ENCODE data around the gene MAP3K5. TPM values are rescaled to one million over a fixed set of nuclear protein-coding genes. Genes with fewer than 3 reads are reported as not detected.

The MAP3K5 gene
- total RNA-seq, 1 donor from 2014 or later: 6.1 TPM

DNA sequence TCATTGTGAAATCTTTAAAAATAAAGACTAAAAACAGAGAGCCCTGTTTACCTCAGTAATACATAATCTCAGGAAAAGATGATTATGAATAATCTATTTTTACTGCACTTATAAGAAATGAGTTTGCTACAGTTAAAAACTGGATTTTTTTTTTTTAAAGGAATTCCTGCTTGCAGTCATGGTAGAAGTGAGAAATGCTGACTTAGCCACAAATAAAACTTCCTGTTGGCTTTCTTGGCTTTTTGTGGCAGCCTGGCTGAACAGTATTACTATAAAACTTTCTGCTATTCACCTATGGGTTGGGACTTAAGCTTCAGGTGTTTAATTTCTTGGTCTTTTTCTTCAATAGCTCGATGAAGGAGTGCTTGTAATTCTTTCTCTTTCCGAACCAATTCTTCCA is 230.1 kb downstream of the MAP3K5 start:
- Mint-ChIP-seq H3K4me3 (ENCODE audit: low read depth) (no peak overlapping the region), H3K36me3 (ENCODE audit: low read depth) (peaks cover 32% of the 10 kb centered on the region), H3K9me3 (no peaks in the 10 kb centered on the region), H3K27me3 (ENCODE audit: low read depth) (no peaks in the 10 kb centered on the region), H3K4me1 (ENCODE audit: low read depth) (peaks cover 13% of the 10 kb centered on the region), H3K27ac (no peak overlapping the region)
- no peak for DNase-seq (ENCODE audit: low spot score)
- intact Hi-C loops (cut with micrococcal nuclease): no loop called here

DNA sequence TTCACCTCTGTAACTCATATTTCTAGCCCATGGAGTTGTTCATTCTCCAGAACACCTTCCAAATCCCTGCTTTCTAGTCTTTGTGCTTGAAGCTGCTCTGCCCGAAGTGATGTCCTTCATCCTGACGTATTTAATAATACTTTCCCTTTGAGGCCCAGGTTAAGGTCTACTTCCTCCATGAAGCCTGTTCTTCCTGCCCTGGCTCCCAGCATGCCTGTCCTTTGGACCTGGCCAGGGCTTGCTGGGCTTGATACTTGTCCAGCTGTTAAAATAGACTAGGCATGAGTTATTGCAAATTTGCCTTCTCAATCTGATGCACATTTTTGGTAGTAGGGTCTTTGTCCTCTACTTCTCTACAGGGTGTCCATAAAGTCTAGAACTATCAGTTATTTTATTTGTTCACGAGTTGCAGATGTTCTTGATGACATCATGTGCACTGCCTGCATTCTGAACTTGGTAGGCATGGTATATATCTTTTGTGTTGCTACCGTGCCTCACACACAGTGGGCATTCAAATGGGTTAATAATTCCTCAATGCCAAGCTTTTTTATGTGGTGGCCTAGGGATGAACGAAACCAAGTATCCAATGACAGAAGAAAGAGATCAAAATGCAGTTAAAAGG is 239.0 kb downstream of the MAP3K5 start:
- Mint-ChIP-seq H3K4me1 (ENCODE audit: low read depth) (peaks cover 7% of the 10 kb centered on the region), H3K4me3 (ENCODE audit: low read depth) (no peak overlapping the region), H3K9me3 (no peaks in the 10 kb centered on the region), H3K36me3 (ENCODE audit: low read depth) (peaks cover 6% of the 10 kb centered on the region), H3K27ac (no peak overlapping the region), H3K27me3 (ENCODE audit: low read depth) (peaks cover 39% of the 10 kb centered on the region)
- DNase-seq (ENCODE audit: low spot score): no peak
- intact Hi-C loops (cut with micrococcal nuclease): no loop called here

DNA sequence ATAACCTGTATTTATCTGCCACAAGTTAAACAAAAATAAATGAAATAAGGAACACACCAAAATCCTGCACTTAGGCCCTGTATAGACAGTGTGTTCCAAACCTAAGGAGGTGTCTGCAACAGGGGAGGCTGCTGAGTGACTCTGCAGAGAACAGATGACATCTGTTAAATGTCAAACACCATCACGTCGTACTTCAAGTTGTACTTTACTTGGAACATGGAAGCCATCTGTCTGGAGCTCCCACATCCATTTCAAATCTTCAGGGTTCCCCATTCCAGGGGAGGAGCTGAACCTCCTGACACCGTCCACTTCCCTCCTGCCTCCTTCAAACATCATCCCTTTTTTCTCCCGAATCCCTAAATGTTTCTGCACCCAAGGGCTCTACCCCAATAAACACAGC is 240.2 kb downstream of the MAP3K5 start:
- intact Hi-C loops (cut with micrococcal nuclease): no loop called here
- H3K36me3 Mint-ChIP-seq (ENCODE audit: low read depth): no peaks in the 10 kb centered on the region
- no peaks in the 10 kb centered on the region for H3K9me3 Mint-ChIP-seq
- no peak overlapping the region for H3K4me3 Mint-ChIP-seq (ENCODE audit: low read depth)
- H3K27me3 Mint-ChIP-seq (ENCODE audit: low read depth): peaks cover 47% of the 10 kb centered on the region
- no peak overlapping the region for H3K27ac Mint-ChIP-seq
- peaks cover 7% of the 10 kb centered on the region for H3K4me1 Mint-ChIP-seq (ENCODE audit: low read depth)
- no peak for DNase-seq (ENCODE audit: low spot score)

DNA sequence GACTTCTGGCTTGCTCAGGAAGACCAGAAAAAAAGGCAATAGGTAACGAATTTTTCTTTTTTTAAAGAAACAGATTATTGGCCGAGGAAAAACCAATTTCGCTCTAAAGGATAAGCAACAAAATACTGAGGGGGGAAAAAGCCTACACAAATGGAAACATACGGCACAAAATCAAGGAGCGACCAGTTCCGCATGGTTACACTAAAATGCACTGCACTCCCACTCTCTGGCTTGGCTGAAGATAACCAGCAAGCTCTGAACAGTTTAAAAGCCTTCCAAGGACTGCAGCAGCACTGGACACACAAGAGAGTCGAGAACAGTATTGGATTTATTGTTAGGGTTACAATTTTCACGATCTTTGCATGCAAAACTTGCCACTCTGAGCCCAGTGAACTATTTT is 241.2 kb downstream of the MAP3K5 start:
- no peak for DNase-seq (ENCODE audit: low spot score)
- Mint-ChIP-seq H3K27me3 (ENCODE audit: low read depth) (peaks cover 56% of the 10 kb centered on the region), H3K4me3 (ENCODE audit: low read depth) (peak overlapping the region; percentile 41), H3K4me1 (ENCODE audit: low read depth) (peaks cover 7% of the 10 kb centered on the region), H3K27ac (no peak overlapping the region), H3K36me3 (ENCODE audit: low read depth) (no peaks in the 10 kb centered on the region), H3K9me3 (no peaks in the 10 kb centered on the region)
- intact Hi-C loops (cut with micrococcal nuclease): no loop called here

DNA sequence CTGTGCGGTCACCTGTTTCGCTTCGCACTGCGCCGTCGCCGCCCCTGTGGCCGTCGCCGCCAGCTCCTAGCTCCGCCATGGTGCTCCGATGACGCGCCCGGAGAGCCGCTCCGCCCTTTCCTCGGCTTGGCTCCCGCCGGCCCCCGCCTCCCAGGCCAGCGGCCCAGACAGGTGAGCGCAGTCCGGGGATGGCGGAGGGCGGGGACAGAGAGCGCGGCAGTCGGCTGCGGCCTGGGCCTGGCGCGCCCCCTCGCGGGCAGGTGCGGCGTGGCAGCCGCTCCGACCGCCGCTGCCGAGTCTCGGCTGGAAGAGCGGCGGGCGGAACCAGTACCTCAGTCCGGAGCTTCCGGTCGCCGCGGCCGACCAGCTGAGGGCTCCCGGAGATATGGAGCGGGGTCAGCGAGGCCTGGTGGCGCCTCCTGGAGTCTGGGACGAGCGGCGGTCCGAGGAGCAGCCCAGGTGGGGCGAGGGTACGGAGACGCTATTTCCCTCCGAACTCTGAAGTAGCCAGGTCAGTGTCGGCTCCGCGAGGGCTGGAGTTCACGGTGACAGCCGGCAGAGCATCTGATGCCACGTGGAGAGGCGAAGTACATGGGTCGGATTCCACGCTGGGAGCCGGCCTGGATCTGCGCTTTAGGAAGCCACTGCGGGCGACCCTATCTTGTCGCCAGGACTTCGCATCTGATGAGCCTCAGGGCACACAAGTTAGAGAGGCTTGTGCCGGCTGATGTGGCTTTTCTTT is 241.8 kb downstream of the MAP3K5 start, which contains the start of gene MAP7:
Gene MAP7 (minus strand): TSS at position 93 of the 742 bp plus-strand sequence. CDS start 14 bp downstream, at position 79.
- peak; percentile 44 for DNase-seq (ENCODE audit: low spot score)
- H3K27ac Mint-ChIP-seq: no peak within 1 kb of the TSS
- H3K4me1 Mint-ChIP-seq (ENCODE audit: low read depth): peaks cover 7% of the 10 kb centered on the region
- intact Hi-C loops (cut with micrococcal nuclease): no loop called here
- H3K27me3 Mint-ChIP-seq (ENCODE audit: low read depth): peaks cover 58% of the 10 kb centered on the region
- H3K36me3 Mint-ChIP-seq (ENCODE audit: low read depth): no peaks in the 10 kb centered on the region
- peak within 1 kb of the TSS; percentile 75 for H3K4me3 Mint-ChIP-seq (ENCODE audit: low read depth)
- H3K9me3 Mint-ChIP-seq: no peaks in the 10 kb centered on the region

DNA sequence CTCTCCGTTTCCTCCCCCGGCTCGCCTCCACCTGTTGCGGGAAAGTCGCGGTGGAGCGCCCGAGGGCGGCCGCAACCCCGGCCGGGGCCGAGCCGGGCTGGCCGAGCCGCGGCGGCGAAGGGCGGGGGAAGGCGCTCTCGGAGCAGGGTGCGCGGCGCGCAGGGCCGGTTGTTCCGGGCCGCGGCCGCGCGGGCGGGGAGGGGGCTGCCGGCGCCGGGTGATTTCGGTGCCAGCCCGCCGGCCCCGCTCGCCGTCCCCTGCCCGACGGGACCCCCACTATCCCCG is 242.3 kb downstream of the MAP3K5 start:
- Mint-ChIP-seq H3K4me3 (ENCODE audit: low read depth) (no peak overlapping the region), H3K27ac (no peak overlapping the region), H3K36me3 (ENCODE audit: low read depth) (no peaks in the 10 kb centered on the region), H3K27me3 (ENCODE audit: low read depth) (peaks cover 63% of the 10 kb centered on the region), H3K4me1 (ENCODE audit: low read depth) (peaks cover 7% of the 10 kb centered on the region), H3K9me3 (no peaks in the 10 kb centered on the region)
- intact Hi-C loops (cut with micrococcal nuclease): no loop called here
- DNase-seq (ENCODE audit: low spot score): no peak

DNA sequence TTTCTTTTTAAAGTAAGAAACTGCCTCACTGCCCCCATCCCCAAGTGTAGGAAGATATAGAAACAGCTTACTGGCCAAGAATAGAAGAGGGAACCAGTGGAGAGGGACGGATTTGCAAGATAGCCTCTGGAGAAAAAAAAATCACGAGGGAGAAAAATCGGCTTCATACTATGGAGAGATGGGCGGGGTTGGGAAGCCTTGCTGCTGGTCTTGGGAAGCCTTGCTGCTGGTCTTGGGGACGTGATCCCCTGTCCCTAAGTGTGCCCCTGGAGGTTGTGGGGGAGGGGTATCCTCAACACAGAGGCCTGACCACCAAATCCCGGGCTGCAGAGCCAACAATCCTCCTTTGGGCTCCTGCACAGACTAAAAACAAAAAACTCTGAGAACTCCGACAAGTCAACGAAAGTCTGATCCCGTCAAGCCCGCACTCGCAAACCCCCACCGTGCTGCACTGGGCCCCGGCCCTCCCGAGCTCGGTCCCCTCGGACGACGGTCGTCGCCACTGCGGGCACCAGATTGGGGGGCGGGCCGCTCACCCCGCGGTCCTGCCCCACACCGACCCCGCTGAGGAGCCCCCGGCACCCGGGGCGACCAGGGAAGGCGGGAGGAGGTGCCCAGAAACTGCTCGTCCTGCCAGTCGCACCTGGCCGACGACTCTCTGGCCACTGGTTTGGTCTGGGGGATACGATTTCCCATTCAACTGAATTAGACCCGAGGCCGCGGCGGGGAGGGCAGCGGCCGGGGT is 242.8 kb downstream of the MAP3K5 start:
- Mint-ChIP-seq H3K9me3 (no peaks in the 10 kb centered on the region), H3K27ac (no peak overlapping the region), H3K4me3 (ENCODE audit: low read depth) (peak overlapping the region; percentile 75), H3K36me3 (ENCODE audit: low read depth) (no peaks in the 10 kb centered on the region), H3K27me3 (ENCODE audit: low read depth) (peaks cover 67% of the 10 kb centered on the region), H3K4me1 (ENCODE audit: low read depth) (peaks cover 7% of the 10 kb centered on the region)
- DNase-seq (ENCODE audit: low spot score): no peak
- intact Hi-C loops (cut with micrococcal nuclease): no loop called here

DNA sequence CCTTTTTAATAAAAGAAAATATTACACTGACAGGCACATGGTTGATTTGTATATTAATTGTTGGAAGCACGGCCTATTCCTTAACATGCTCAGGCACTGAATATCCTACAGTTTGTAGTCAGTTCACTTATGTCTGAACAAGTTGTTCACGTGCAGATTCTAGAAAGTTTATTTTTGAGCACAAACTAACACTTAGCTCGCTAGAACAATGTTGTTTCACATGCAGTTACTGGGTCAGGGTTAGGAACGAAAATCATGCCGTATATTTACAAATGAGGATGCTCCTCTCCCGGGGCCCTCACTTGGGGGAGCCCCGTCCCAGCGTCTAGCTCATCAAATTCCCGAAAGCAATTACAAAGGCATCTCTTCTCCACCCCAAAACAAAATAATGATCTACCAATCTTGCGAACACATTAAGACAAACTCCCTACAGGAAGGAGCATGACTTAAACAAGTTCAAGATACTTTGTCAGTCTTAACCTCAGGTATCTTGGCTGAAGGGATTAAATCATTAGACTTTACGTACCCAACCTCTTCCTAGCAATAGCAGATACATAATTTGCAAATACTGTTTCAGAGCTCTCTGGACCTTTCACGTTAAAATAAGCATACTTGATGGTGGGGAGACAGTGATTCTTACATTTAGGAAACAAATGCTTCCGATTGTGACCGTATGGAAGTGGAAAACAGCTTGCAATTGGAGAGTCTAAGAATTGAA is 243.5 kb downstream of the MAP3K5 start:
- no peak for DNase-seq (ENCODE audit: low spot score)
- intact Hi-C loops (cut with micrococcal nuclease): no loop called here
- Mint-ChIP-seq H3K27ac (no peak overlapping the region), H3K4me3 (ENCODE audit: low read depth) (peak overlapping the region; percentile 75), H3K27me3 (ENCODE audit: low read depth) (peaks cover 71% of the 10 kb centered on the region), H3K36me3 (ENCODE audit: low read depth) (no peaks in the 10 kb centered on the region), H3K9me3 (no peaks in the 10 kb centered on the region), H3K4me1 (ENCODE audit: low read depth) (peaks cover 7% of the 10 kb centered on the region)

DNA sequence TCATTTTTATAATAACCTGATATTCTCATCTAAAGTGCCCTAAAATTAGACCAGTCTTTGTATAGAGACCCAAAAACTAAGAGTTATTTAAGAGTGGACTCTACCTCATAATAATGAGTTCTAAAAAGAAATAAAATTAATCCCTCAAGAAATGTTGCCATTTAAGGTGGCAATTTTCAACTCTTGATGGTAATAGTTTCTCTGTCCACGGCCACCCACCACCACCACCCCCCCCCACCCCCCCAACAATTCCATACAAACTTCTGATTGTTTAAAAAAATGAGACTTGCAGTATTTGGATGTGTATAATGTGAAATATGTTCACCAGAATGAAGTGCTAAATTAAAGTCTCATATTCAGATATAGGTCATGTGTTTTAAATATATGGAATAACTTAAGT is 244.4 kb downstream of the MAP3K5 start:
- H3K9me3 Mint-ChIP-seq: no peaks in the 10 kb centered on the region
- peaks cover 7% of the 10 kb centered on the region for H3K4me1 Mint-ChIP-seq (ENCODE audit: low read depth)
- no peak for DNase-seq (ENCODE audit: low spot score)
- intact Hi-C loops (cut with micrococcal nuclease): no loop called here
- no peak overlapping the region for H3K27ac Mint-ChIP-seq
- H3K36me3 Mint-ChIP-seq (ENCODE audit: low read depth): no peaks in the 10 kb centered on the region
- no peak overlapping the region for H3K4me3 Mint-ChIP-seq (ENCODE audit: low read depth)
- H3K27me3 Mint-ChIP-seq (ENCODE audit: low read depth): peaks cover 67% of the 10 kb centered on the region

DNA sequence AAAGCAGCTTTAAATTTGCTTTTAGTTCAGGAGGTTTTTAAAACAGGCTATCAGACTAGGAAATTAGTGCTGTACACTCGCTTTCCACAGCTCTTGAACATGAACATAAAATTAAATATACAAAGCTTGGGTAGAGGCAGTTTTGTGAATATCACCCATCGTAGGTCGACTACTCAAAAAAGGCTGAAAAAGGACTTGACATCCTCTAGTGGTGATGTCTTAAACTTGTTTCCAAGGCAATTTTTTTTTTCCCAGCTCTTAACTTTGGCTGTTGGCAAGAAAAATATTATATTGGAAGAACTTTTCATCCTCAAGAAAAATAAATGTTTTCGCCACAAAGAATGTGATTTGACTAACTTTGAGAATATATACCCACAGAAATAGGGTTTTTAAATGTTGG is 244.9 kb downstream of the MAP3K5 start:
- DNase-seq (ENCODE audit: low spot score): no peak
- peaks cover 63% of the 10 kb centered on the region for H3K27me3 Mint-ChIP-seq (ENCODE audit: low read depth)
- H3K4me1 Mint-ChIP-seq (ENCODE audit: low read depth): peaks cover 7% of the 10 kb centered on the region
- no peak overlapping the region for H3K27ac Mint-ChIP-seq
- H3K36me3 Mint-ChIP-seq (ENCODE audit: low read depth): no peaks in the 10 kb centered on the region
- no peak overlapping the region for H3K4me3 Mint-ChIP-seq (ENCODE audit: low read depth)
- no peaks in the 10 kb centered on the region for H3K9me3 Mint-ChIP-seq
- intact Hi-C loops (cut with micrococcal nuclease): no loop called here

DNA sequence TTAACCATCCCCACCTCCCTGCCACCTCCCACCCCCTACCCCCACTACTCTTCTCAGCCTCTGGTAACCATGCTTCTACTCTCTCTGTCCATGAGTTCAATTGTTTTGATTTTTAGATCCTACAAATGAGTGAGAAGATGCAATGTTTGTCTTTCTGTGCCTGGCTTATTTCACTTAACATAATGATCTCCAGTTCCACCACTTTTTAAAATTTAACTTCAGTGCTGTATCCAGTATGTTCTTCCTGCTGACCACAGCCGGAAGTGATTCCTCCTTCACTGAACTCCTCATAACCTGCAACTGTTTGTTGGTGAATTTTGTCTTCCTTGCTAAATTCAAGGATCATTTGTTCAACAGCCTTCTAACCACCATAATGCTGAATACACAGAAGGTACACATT is 245.9 kb downstream of the MAP3K5 start:
- H3K4me3 Mint-ChIP-seq (ENCODE audit: low read depth): no peak overlapping the region
- H3K36me3 Mint-ChIP-seq (ENCODE audit: low read depth): no peaks in the 10 kb centered on the region
- intact Hi-C loops (cut with micrococcal nuclease): no loop called here
- peaks cover 6% of the 10 kb centered on the region for H3K4me1 Mint-ChIP-seq (ENCODE audit: low read depth)
- H3K27me3 Mint-ChIP-seq (ENCODE audit: low read depth): peaks cover 59% of the 10 kb centered on the region
- no peak for DNase-seq (ENCODE audit: low spot score)
- H3K9me3 Mint-ChIP-seq: no peaks in the 10 kb centered on the region
- H3K27ac Mint-ChIP-seq: no peak overlapping the region

DNA sequence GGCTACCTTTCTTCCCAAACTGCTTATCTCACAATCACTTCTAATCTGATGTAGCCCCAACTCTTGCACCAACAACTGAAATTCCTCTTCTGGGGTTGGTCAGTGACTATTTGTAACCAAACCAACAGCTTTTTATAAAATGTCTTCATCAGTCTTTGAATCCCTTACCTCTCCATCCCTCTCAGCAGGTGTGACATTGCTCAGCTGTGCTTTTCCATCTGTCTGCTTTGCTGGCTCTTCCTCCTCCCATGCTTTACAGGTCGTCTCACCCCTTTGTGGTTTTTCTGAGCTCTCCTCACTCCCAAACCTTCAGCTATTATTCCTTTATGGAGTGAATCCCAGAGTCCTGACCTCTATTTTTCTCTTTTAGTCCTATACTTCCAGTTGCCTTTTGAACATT is 248.0 kb downstream of the MAP3K5 start:
- DNase-seq (ENCODE audit: low spot score): no peak
- Mint-ChIP-seq H3K4me1 (ENCODE audit: low read depth) (peaks cover 6% of the 10 kb centered on the region), H3K27ac (no peak overlapping the region), H3K4me3 (ENCODE audit: low read depth) (no peak overlapping the region), H3K36me3 (ENCODE audit: low read depth) (no peaks in the 10 kb centered on the region), H3K27me3 (ENCODE audit: low read depth) (peaks cover 58% of the 10 kb centered on the region), H3K9me3 (no peaks in the 10 kb centered on the region)
- intact Hi-C loops (cut with micrococcal nuclease): no loop called here

DNA sequence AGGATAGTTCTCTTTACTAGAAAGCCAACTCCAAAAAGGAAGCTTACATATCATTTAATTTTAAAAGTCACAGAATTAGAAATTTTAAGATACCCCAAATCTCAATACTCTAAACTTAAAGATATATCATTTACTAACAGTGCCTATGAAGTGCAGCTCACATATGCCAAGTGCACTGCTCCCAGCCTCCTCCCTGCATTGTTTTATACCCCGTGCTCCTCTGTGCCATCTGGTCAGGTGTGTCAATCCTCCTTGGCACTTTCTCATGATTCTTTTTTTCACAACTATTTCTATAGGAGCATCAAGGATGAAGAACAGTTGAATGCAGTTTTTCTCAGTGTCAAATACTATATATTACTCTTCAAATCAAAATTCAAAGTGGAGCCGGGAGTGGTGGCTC is 250.9 kb downstream of the MAP3K5 start:
- H3K36me3 Mint-ChIP-seq (ENCODE audit: low read depth): no peaks in the 10 kb centered on the region
- no peak overlapping the region for H3K27ac Mint-ChIP-seq
- no peaks in the 10 kb centered on the region for H3K9me3 Mint-ChIP-seq
- intact Hi-C loops (cut with micrococcal nuclease): no loop called here
- no peak overlapping the region for H3K4me3 Mint-ChIP-seq (ENCODE audit: low read depth)
- H3K4me1 Mint-ChIP-seq (ENCODE audit: low read depth): no peaks in the 10 kb centered on the region
- H3K27me3 Mint-ChIP-seq (ENCODE audit: low read depth): peaks cover 35% of the 10 kb centered on the region
- no peak for DNase-seq (ENCODE audit: low spot score)
